Measurements from ENCODE around the gene ALPL.

DNA sequence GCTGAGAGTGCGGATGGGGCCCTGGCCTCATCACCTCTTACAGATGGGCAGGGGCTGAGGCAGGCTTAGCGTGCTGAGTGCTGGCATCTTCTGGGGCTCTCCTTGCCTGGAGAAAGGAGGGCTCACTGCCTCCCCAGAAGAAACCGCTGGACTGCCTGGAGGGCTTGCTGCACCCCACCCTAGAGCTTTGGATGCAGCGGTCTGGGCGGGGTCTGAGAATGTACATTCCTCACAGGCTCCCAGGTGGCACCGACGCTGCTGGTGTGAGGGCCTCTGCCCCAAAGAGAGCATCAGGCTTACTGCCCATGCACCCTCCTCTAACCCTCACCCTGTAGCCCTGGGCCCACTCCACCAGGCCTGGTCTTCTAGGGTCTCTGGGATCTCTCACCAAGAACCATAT, 108.8 kb downstream of the ALPL start:
- TF ChIP-seq, protein P1, sequence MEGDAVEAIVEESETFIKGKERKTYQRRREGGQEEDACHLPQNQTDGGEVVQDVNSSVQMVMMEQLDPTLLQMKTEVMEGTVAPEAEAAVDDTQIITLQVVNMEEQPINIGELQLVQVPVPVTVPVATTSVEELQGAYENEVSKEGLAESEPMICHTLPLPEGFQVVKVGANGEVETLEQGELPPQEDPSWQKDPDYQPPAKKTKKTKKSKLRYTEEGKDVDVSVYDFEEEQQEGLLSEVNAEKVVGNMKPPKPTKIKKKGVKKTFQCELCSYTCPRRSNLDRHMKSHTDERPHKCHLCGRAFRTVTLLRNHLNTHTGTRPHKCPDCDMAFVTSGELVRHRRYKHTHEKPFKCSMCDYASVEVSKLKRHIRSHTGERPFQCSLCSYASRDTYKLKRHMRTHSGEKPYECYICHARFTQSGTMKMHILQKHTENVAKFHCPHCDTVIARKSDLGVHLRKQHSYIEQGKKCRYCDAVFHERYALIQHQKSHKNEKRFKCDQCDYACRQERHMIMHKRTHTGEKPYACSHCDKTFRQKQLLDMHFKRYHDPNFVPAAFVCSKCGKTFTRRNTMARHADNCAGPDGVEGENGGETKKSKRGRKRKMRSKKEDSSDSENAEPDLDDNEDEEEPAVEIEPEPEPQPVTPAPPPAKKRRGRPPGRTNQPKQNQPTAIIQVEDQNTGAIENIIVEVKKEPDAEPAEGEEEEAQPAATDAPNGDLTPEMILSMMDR (optimal IDR thresholded peaks at IDR 0.05 in 1 of 3, IDR thresholded peaks at IDR 0.05 in 1 of 3, conservative IDR thresholded peaks at IDR 0.05 in 1 of 3; ENCODE audit: extremely low read depth in 1 of 3, insufficient read depth in 2 of 3, low read length in 3 of 3): no peak
- TF ChIP-seq EZH2 (IDR thresholded peaks at IDR 0.05; ENCODE audit: low read length): no peak
